DND-41 (cell line): ENCODE data around the gene ZNF428.

Experiments used
- ATAC-seq: fragments of 200-7000 bp; cut with Tn5 transposase; 3 replicates; pipeline ENCODE4 v1.9.1; 2021; ENCODE audit warnings: low read depth; ENCODE audit not compliant: insufficient read depth
- DNase-seq: peaks from one replicate; pipeline ENCODE4 v3.0.0-alpha.2; 2020
- H2AFZ ChIP-seq: 2 replicates; pipeline ENCODE4 v1.6.0; 2012; ENCODE audit warnings: low read depth, low read length
- H3K27ac ChIP-seq: 2 replicates; pipeline ENCODE4 v1.5.1; 2012; ENCODE audit warnings: low read length, inconsistent platforms
- H3K27me3 ChIP-seq: fragments of 200-600 bp; sonication (generic); 2 replicates; pipeline ENCODE4 v1.6.0; 2012; ENCODE audit warnings: low read length, mild to moderate bottlenecking, inconsistent platforms; ENCODE audit not compliant: insufficient read depth, poor library complexity
- H3K36me3 ChIP-seq: 2 replicates; pipeline ENCODE4 v1.5.1; 2012; ENCODE audit warnings: low read length, inconsistent platforms; ENCODE audit not compliant: insufficient read depth
- H3K4me1 ChIP-seq: 2 replicates; pipeline ENCODE4 v1.5.1; 2012; ENCODE audit warnings: mild to moderate bottlenecking, low read length; ENCODE audit not compliant: insufficient read depth
- H3K4me2 ChIP-seq: 2 replicates; pipeline ENCODE4 v1.6.0; 2012; ENCODE audit warnings: mild to moderate bottlenecking, moderate library complexity, low read length, inconsistent platforms; ENCODE audit not compliant: insufficient read depth
- H3K4me3 ChIP-seq, 2 experiments: fragments of 200-600 bp in 1 of 2; shearing (Covaris generic) in 1 of 2; 2 replicates each; pipeline ENCODE4 v1.5.1; 2012 to 2016; ENCODE audit warnings: inconsistent platforms in 2 of 2, low read length in 2 of 2, mild to moderate bottlenecking in 2 of 2, low read depth in 1 of 2, moderate library complexity in 1 of 2
- H3K79me2 ChIP-seq: 2 replicates; pipeline ENCODE4 v1.6.0; 2012; ENCODE audit warnings: low read length, inconsistent platforms; ENCODE audit not compliant: insufficient read depth
- H3K9ac ChIP-seq: 2 replicates; pipeline ENCODE4 v1.6.0; 2012; ENCODE audit warnings: low read depth, mild to moderate bottlenecking, inconsistent platforms, low read length, moderate library complexity
- H3K9me3 ChIP-seq: 2 replicates; pipeline ENCODE4 v1.5.1; 2012; ENCODE audit warnings: low read length, moderate library complexity, mild to moderate bottlenecking, inconsistent platforms; ENCODE audit not compliant: insufficient read depth, severe bottlenecking
- H4K20me1 ChIP-seq: 2 replicates; pipeline ENCODE4 v1.6.0; 2012; ENCODE audit warnings: low read length; ENCODE audit not compliant: insufficient read depth
- CTCF ChIP-seq: IDR thresholded peaks from 2 replicates; pipeline ENCODE4 v1.5.1; 2012; ENCODE audit warnings: borderline replicate concordance, low read length, moderate library complexity, mild to moderate bottlenecking; ENCODE audit not compliant: poor library complexity, severe bottlenecking; ENCODE audit errors: extremely low read depth
- EZH2 ChIP-seq: IDR thresholded peaks from 3 replicates; pipeline ENCODE4 v1.6.1; 2012; ENCODE audit warnings: borderline replicate concordance, low read depth, mild to moderate bottlenecking, moderate library complexity, low read length, inconsistent platforms; ENCODE audit not compliant: severe bottlenecking

Gene ZNF428

GRCh38 chr19:43592800-43593350 lies 26.6 kb downstream of the ZNF428 start:
- H3K9ac ChIP-seq: no peak overlapping the region
- peaks cover 40% of the 10 kb centered on the region for H3K79me2 ChIP-seq
- peaks cover 20% of the 10 kb centered on the region; the same call in 1 of the 2 replicates for H4K20me1 ChIP-seq

GRCh38 chr19:43591904-43592772 lies 27.3 kb downstream of the ZNF428 start:
- ATAC-seq (no peak), DNase-seq (no peak)
- Histone ChIP-seq H3K27me3 (no peaks in the 10 kb centered on the region), H3K79me2 (peaks cover 33% of the 10 kb centered on the region), H3K9me3 (no peaks in the 10 kb centered on the region), H3K27ac (no peak overlapping the region), H4K20me1 (peaks cover 20% of the 10 kb centered on the region; the same call in 1 of the 2 replicates), H3K9ac (no peak overlapping the region), H3K4me2 (no peak overlapping the region), H3K36me3 (peaks cover 33% of the 10 kb centered on the region), H3K4me3 (no peak overlapping the region), H2AFZ (no peak overlapping the region), H3K4me1 (peaks cover 24% of the 10 kb centered on the region)
- no peak for TF ChIP-seq CTCF
- no peak for TF ChIP-seq EZH2

More at GRCh38 chr19:43592800-43593350, 26.6 kb downstream of the ZNF428 start:
- H3K4me1 ChIP-seq: peaks cover 31% of the 10 kb centered on the region
- no peak overlapping the region for H3K4me2 ChIP-seq
- no peak overlapping the region for H2AFZ ChIP-seq
- TF ChIP-seq CTCF (no peak), EZH2 (no peak)
- no peaks in the 10 kb centered on the region for H3K9me3 ChIP-seq
- ATAC-seq (no peak), DNase-seq (no peak)
- H3K4me3 ChIP-seq: no peak overlapping the region
- no peak overlapping the region for H3K27ac ChIP-seq
- no peaks in the 10 kb centered on the region for H3K27me3 ChIP-seq
- peaks cover 33% of the 10 kb centered on the region for H3K36me3 ChIP-seq

- H3K9ac ChIP-seq: no peak overlapping the region
- H3K4me3 ChIP-seq: no peak overlapping the region
- H3K4me1 ChIP-seq: peaks cover 11% of the 10 kb centered on the region
- ATAC-seq (no peak), DNase-seq (no peak)
- no peak overlapping the region for H3K4me2 ChIP-seq
- H3K27ac ChIP-seq: no peak overlapping the region
- TF ChIP-seq EZH2 (no peak), CTCF (no peak)
- no peaks in the 10 kb centered on the region for H3K27me3 ChIP-seq
- H3K79me2 ChIP-seq: peaks cover 15% of the 10 kb centered on the region
- no peaks in the 10 kb centered on the region for H3K9me3 ChIP-seq
- peaks cover 38% of the 10 kb centered on the region for H3K36me3 ChIP-seq
- no peak overlapping the region for H2AFZ ChIP-seq
- peaks cover 20% of the 10 kb centered on the region; the same call in 1 of the 2 replicates for H4K20me1 ChIP-seq
Measured at GRCh38 chr19:43589678-43590077, 29.8 kb downstream of the ZNF428 start.
